GM18873 (cell line): ENCODE results near the gene NF2.

ENCODE experiments used
- ATAC-seq: cut with Tn5 transposase; IDR thresholded peaks from one replicate; pipeline ENCODE4 v1.9.1; 2021; ENCODE audit warnings: mild to moderate bottlenecking, moderate library complexity, moderate number of reproducible peaks; ENCODE audit not compliant: unreplicated experiment, low FRiP score

NF2 gene

GRCh38 chr22:29717789-29718188 is 114.4 kb downstream of the NF2 start:
- no peak for ATAC-seq

- ATAC-seq: no peak
Observed at GRCh38 chr22:29718949-29719898, 115.8 kb downstream of the NF2 start.

GRCh38 chr22:29719899-29720645 is 116.6 kb downstream of the NF2 start, which contains the start of gene CABP7:
TSS of gene CABP7 (plus strand) at chr22:29720003. CDS start at chr22:29720425, 422 bp downstream.
- ATAC-seq: no peak

GRCh38 chr22:29720811-29721323 is 117.4 kb downstream of the NF2 start:
- no peak for ATAC-seq

- no peak for ATAC-seq
Observed at GRCh38 chr22:29722151-29722550, 118.7 kb downstream of the NF2 start.

GRCh38 chr22:29722587-29722986 is 119.2 kb downstream of the NF2 start:
- no peak for ATAC-seq

- no peak for ATAC-seq
Observed at GRCh38 chr22:29723766-29724165, 120.3 kb downstream of the NF2 start.

GRCh38 chr22:29724843-29725242 is 121.4 kb downstream of the NF2 start:
- ATAC-seq: no peak

GRCh38 chr22:29726106-29726505 is 122.7 kb downstream of the NF2 start:
- ATAC-seq: no peak

GRCh38 chr22:29726512-29727130 is 123.2 kb downstream of the NF2 start:
- no peak for ATAC-seq

- no peak for ATAC-seq
Observed at GRCh38 chr22:29727131-29727523, 123.7 kb downstream of the NF2 start.

- ATAC-seq: no peak
Observed at GRCh38 chr22:29729161-29729560, 125.7 kb downstream of the NF2 start.

GRCh38 chr22:29731058-29731850 is 127.8 kb downstream of the NF2 start:
- no peak for ATAC-seq

GRCh38 chr22:29732883-29733282 is 129.4 kb downstream of the NF2 start:
- no peak for ATAC-seq

- no peak for ATAC-seq
Observed at GRCh38 chr22:29733362-29734201, 130.1 kb downstream of the NF2 start.

- ATAC-seq: no peak
Observed at GRCh38 chr22:29734406-29734805, 131.0 kb downstream of the NF2 start.

GRCh38 chr22:29734838-29735237 is 131.4 kb downstream of the NF2 start:
- ATAC-seq: no peak

GRCh38 chr22:29735416-29735815 is 132.0 kb downstream of the NF2 start:
- no peak for ATAC-seq
